Measurements from ENCODE around the gene CD81. TPM values are rescaled to one million over a fixed set of nuclear protein-coding genes. Genes with fewer than 3 reads are reported as not detected.
A peak's percentile ranks its signal among the peaks of the same experiment; 100 is the strongest.

Gene CD81
- polyA plus RNA-seq, 1 experiment: 260 TPM

GRCh38 chr11:2347308-2347830 lies 29.7 kb upstream of the CD81 start:
- POLR2A ChIA-PET: no interaction called here
- DNase-seq (ENCODE audit: low read depth, low spot score): no peak

DNA sequence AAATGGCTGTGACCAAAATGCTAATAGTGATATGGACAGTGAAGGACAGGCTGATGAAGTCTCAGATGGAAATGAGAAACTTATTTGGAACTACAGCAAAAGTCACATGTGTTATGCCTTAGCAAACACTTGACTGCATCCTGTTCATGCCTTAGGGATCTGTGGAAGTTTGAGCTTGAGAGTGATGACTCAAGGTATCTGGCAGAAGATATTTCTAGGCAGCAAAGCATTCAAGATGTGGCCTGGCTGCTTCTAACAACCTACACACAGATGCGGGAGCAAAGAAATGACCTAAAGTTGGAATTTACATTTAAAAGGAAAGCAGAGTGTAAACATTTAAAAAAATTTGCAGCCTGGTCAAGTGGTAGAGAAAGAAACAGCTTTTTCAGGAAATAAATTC lies 28.1 kb upstream of the CD81 start:
- Histone ChIP-seq H3K27me3 (ENCODE audit: control insufficient read depth, insufficient read depth, low read length) (peaks cover 15% of the 10 kb centered on the region), H3K4me3 (ENCODE audit: low read depth, low read length) (no peak overlapping the region), H3K9me3 (ENCODE audit: control insufficient read depth, insufficient read depth, low read length) (peaks cover 8% of the 10 kb centered on the region), H3K27ac (ENCODE audit: low read depth, low read length) (no peak overlapping the region)
- CTCF ChIA-PET: no interaction called here
- DNase-seq (ENCODE audit: low read depth, low spot score): no peak
- POLR2A ChIA-PET: interaction anchor here (1.2 kb wide), 1 partner anchor 28 kb away, joined by 5 read pairs; the partner anchor contains the start of gene CD81
- TF ChIP-seq, protein P1, sequence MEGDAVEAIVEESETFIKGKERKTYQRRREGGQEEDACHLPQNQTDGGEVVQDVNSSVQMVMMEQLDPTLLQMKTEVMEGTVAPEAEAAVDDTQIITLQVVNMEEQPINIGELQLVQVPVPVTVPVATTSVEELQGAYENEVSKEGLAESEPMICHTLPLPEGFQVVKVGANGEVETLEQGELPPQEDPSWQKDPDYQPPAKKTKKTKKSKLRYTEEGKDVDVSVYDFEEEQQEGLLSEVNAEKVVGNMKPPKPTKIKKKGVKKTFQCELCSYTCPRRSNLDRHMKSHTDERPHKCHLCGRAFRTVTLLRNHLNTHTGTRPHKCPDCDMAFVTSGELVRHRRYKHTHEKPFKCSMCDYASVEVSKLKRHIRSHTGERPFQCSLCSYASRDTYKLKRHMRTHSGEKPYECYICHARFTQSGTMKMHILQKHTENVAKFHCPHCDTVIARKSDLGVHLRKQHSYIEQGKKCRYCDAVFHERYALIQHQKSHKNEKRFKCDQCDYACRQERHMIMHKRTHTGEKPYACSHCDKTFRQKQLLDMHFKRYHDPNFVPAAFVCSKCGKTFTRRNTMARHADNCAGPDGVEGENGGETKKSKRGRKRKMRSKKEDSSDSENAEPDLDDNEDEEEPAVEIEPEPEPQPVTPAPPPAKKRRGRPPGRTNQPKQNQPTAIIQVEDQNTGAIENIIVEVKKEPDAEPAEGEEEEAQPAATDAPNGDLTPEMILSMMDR (IDR thresholded peaks at IDR 0.05; ENCODE audit: low read depth, low read length): no peak

More at GRCh38 chr11:2347308-2347830, 29.7 kb upstream of the CD81 start:
- TF ChIP-seq, protein P1 (IDR thresholded peaks at IDR 0.05; ENCODE audit: low read depth, low read length): no peak
- no peak overlapping the region for H3K27ac ChIP-seq (ENCODE audit: low read depth, low read length)
- no peak overlapping the region for H3K4me3 ChIP-seq (ENCODE audit: low read depth, low read length)
- H3K9me3 ChIP-seq (ENCODE audit: control insufficient read depth, insufficient read depth, low read length): peaks cover 8% of the 10 kb centered on the region
- CTCF ChIA-PET: no interaction called here
- H3K27me3 ChIP-seq (ENCODE audit: control insufficient read depth, insufficient read depth, low read length): peaks cover 17% of the 10 kb centered on the region

DNA sequence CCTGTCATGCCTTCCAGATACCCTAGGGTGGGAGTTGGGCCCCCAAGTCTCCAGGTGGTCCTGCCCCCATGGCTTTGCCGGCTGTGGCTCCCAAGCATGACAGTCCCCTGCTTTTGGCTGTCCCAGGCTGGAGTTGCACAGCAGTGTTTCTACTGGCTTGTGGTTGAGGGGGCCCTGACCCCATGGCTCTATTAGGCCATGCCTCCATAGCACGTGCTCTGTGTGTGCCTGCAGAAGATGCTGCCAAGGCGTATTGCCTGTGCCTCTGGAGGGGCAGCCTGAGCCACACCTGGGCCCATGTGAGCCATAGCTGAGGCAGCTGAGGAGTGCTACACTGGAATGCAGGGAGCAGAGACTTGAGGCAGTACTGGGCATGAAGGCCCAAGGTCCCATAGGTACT lies 25.4 kb upstream of the CD81 start:
- TF ChIP-seq, protein P1 (IDR thresholded peaks at IDR 0.05; ENCODE audit: low read depth, low read length): no peak
- Histone ChIP-seq H3K9me3 (ENCODE audit: control insufficient read depth, insufficient read depth, low read length) (peaks cover 8% of the 10 kb centered on the region), H3K27me3 (ENCODE audit: control insufficient read depth, insufficient read depth, low read length) (peaks cover 10% of the 10 kb centered on the region), H3K4me3 (ENCODE audit: low read depth, low read length) (no peak overlapping the region), H3K27ac (ENCODE audit: low read depth, low read length) (no peak overlapping the region)
- CTCF ChIA-PET: no interaction called here
- no peak for DNase-seq (ENCODE audit: low read depth, low spot score)
- POLR2A ChIA-PET: interaction anchor here (0.6 to 0.8 kb wide), 2 partner anchors 10 to 27 kb away, joined by 3 to 13 read pairs; no protein-coding TSS in a partner anchor

- no peak for DNase-seq (ENCODE audit: low read depth, low spot score)
- Histone ChIP-seq H3K27me3 (ENCODE audit: control insufficient read depth, insufficient read depth, low read length) (peaks cover 10% of the 10 kb centered on the region), H3K9me3 (ENCODE audit: control insufficient read depth, insufficient read depth, low read length) (peaks cover 8% of the 10 kb centered on the region), H3K27ac (ENCODE audit: low read depth, low read length) (no peak overlapping the region), H3K4me3 (ENCODE audit: low read depth, low read length) (no peak overlapping the region)
- ChIA-PET POLR2A (interaction anchor here (0.6 to 0.8 kb wide), 2 partner anchors 11 to 26 kb away, joined by 3 to 13 read pairs; no protein-coding TSS in a partner anchor), CTCF (no interaction called here)
- TF ChIP-seq, protein P1 (IDR thresholded peaks at IDR 0.05; ENCODE audit: low read depth, low read length): no peak
These were observed 24.7 kb upstream of the CD81 start for GRCh38 chr11:2352420-2352819.

DNA sequence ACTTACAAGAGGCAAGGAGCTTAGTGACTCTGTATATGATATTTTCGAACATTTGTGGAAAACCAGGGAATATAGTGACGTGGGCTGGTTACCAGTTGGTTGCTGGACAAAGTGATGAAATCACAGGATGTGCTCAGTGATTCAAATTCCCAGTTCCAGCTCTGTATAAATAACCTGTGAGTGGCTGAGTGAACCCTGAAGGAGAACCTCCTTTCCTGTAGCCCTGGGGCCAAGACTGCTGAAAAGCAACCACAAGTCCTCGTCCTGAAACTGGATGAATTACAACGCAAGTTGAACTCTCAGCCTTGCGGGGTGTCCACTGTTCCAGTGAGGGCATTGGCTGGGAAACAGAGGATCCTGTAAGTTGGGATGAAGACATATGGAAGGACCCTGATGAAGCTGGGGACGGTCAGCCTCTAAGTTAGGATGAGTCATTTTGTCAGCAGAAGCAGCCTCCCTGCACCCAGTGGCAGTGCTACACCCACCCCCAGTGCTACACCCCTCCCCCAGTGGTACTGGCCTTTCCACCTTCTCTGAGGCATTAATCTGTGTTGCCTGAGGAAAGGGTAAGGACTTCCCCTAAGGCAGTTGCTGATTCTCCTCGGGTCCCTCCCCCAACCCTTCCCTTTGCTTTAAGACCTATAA lies 22.0 kb upstream of the CD81 start:
- Histone ChIP-seq H3K9me3 (ENCODE audit: control insufficient read depth, insufficient read depth, low read length) (no peaks in the 10 kb centered on the region; the same call in 1 of the 2 replicates), H3K4me3 (ENCODE audit: low read depth, low read length) (no peak overlapping the region), H3K27ac (ENCODE audit: low read depth, low read length) (peak overlapping the region; percentile 39), H3K27me3 (ENCODE audit: control insufficient read depth, insufficient read depth, low read length) (peaks cover 6% of the 10 kb centered on the region)
- DNase-seq (ENCODE audit: low read depth, low spot score): no peak
- CTCF ChIA-PET: no interaction called here
- TF ChIP-seq, protein P1 (IDR thresholded peaks at IDR 0.05; ENCODE audit: low read depth, low read length): no peak
- POLR2A ChIA-PET: no interaction called here
